B cell (primary cell): ENCODE measurements around the gene LOC128125822.

Source experiments
- CTCF ChIP-seq: fragments of 200-600 bp; IDR thresholded peaks from one replicate; pipeline ENCODE4 v1.8.0; 2022; ENCODE audit warnings: antibody characterized with exemption, mild to moderate bottlenecking
- EZH2 ChIP-seq: IDR thresholded peaks from 2 replicates; pipeline ENCODE4 v1.6.1; 2012; ENCODE audit warnings: borderline replicate concordance, low read depth, mild to moderate bottlenecking, moderate library complexity, low read length; ENCODE audit not compliant: insufficient read depth, poor library complexity, severe bottlenecking

- no peak for TF ChIP-seq EZH2
- no peak for TF ChIP-seq CTCF
Measured at GRCh38 chr6:63579937-63580703, 7.8 kb downstream of the LOC128125822 start.
